22Rv1 (cell line): ENCODE data around the gene RETN.
A peak's percentile ranks its signal among the peaks of the same experiment; 100 is the strongest.

Source experiments
- H3K27ac ChIP-seq: fragments of 450-650 bp; 2 replicates; pipeline ENCODE4 v1.5.1; 2017
- ZFX ChIP-seq: fragments of 450-650 bp; IDR thresholded peaks from 2 replicates; pipeline ENCODE4 v1.6.1; 2017; ENCODE audit warnings: antibody characterized with exemption, borderline replicate concordance
- TF ChIP-seq, protein P1 (sequence below): fragments of 450-650 bp; IDR thresholded peaks from 2 replicates; pipeline ENCODE4 v1.5.1; 2017; ENCODE audit warnings: mild to moderate bottlenecking

RETN gene

GRCh38 chr19:7645656-7646425, 23.0 kb upstream of the RETN start:
- no peak for TF ChIP-seq ZFX
- TF ChIP-seq, protein P1, sequence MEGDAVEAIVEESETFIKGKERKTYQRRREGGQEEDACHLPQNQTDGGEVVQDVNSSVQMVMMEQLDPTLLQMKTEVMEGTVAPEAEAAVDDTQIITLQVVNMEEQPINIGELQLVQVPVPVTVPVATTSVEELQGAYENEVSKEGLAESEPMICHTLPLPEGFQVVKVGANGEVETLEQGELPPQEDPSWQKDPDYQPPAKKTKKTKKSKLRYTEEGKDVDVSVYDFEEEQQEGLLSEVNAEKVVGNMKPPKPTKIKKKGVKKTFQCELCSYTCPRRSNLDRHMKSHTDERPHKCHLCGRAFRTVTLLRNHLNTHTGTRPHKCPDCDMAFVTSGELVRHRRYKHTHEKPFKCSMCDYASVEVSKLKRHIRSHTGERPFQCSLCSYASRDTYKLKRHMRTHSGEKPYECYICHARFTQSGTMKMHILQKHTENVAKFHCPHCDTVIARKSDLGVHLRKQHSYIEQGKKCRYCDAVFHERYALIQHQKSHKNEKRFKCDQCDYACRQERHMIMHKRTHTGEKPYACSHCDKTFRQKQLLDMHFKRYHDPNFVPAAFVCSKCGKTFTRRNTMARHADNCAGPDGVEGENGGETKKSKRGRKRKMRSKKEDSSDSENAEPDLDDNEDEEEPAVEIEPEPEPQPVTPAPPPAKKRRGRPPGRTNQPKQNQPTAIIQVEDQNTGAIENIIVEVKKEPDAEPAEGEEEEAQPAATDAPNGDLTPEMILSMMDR = no peak
- no peak overlapping the region for H3K27ac ChIP-seq

GRCh38 chr19:7646426-7646700, 22.5 kb upstream of the RETN start:
- H3K27ac ChIP-seq = no peak overlapping the region
- no peak for TF ChIP-seq ZFX
- TF ChIP-seq, protein P1 = no peak

GRCh38 chr19:7647156-7647555, 21.7 kb upstream of the RETN start:
- TF ChIP-seq, protein P1 = no peak
- no peak for TF ChIP-seq ZFX
- no peak overlapping the region for H3K27ac ChIP-seq

GRCh38 chr19:7648265-7649014, 20.4 kb upstream of the RETN start:
- no peak overlapping the region for H3K27ac ChIP-seq
- TF ChIP-seq ZFX = no peak
- TF ChIP-seq, protein P1 = no peak

GRCh38 chr19:7650148-7650547, 18.7 kb upstream of the RETN start:
- H3K27ac ChIP-seq = no peak overlapping the region
- TF ChIP-seq, protein P1 = no peak
- TF ChIP-seq ZFX = no peak

DNA sequence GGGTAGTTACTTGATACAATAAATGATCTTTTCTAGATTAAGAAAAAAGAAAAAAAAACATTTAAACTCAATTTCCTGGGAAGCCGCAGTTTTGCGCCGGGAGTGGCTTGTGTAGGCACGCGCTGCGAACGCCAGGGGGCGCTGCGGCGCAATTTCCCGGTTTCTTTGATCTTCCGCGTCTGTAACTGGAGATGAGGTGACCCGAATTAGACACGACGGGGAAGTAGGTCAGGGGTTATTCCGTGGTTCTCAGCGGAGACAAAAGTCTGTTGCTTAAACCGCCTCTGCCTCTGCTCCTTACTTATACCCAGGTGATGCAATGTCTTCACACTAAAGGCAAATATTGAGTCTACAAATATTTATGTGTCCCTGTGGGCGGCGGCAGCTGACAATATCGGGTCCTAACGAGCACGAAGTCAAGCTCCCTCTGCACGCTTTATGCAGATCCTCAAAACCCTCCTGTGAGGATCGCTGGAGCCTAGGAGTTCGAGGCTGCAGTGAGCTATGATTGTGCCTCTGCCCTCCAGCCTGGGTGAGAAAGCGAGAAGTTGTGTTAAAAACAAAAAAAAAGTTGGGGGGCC, 16.7 kb upstream of the RETN start:
- TF ChIP-seq ZFX = no peak
- TF ChIP-seq, protein P1 = peak; percentile 97
- peak overlapping the region; percentile 66 for H3K27ac ChIP-seq

- no peak for TF ChIP-seq ZFX
- TF ChIP-seq, protein P1 = no peak
- H3K27ac ChIP-seq = no peak overlapping the region
Measured at GRCh38 chr19:7654401-7654800, 14.4 kb upstream of the RETN start.
